HG03439 (cell line): ENCODE results near the gene WBP2NL.

Experiments
- ATAC-seq: cut with Tn5 transposase; IDR thresholded peaks from one replicate; pipeline ENCODE4 v1.9.1; 2021; ENCODE audit warnings: mild to moderate bottlenecking, moderate library complexity; ENCODE audit not compliant: unreplicated experiment

The WBP2NL gene

GRCh38 chr22:41976961-41977566 lies 21.5 kb upstream of the WBP2NL start:
- no peak for ATAC-seq

GRCh38 chr22:41978732-41979131 lies 19.9 kb upstream of the WBP2NL start:
- no peak for ATAC-seq

GRCh38 chr22:41979423-41980250 lies 19.0 kb upstream of the WBP2NL start:
- ATAC-seq: no peak

GRCh38 chr22:41982865-41983264 lies 15.7 kb upstream of the WBP2NL start:
- ATAC-seq: no peak

GRCh38 chr22:41983513-41984405 lies 14.8 kb upstream of the WBP2NL start:
- ATAC-seq: no peak

DNA sequence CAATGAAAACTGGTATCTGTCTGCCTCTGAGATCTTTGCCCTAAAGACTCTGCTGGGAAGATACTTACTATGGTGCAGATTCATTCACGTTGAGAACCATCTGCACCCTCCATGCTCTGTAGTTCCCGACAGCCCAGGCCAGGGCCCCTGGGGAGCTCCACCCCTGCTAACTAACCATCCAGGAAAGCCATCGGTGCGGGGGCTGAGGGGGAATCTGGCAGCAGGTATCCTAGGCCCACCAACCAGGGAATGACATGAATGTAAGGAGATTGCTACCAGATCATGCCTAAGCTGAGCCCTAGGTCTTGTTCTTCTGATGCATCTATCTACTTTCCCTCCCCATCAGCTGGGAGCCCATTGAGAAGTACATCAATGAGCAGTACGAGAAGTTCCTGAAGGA lies 11.3 kb upstream of the WBP2NL start:
- no peak for ATAC-seq

DNA sequence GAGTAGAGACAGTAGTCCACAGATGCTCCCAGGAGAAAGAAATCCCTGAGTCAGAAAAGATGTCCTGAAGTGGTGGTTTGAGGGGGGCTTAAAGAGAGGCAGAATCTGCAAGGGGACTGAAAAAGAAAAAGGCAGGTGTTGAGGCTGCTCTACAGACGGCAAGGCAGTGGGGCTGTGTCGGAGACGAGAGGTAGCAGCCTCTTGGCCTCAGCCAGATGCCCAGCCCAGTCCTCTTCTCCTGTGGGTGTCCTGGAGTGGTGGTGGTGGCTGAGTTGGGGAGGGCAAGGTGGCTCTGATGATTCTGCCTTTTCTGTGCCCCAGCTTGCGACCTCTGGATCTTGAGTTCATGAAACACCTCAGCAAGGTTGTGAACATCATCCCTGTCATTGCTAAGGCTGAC lies 9.3 kb upstream of the WBP2NL start:
- ATAC-seq: no peak

GRCh38 chr22:41991111-41991510 lies 7.5 kb upstream of the WBP2NL start:
- no peak for ATAC-seq

DNA sequence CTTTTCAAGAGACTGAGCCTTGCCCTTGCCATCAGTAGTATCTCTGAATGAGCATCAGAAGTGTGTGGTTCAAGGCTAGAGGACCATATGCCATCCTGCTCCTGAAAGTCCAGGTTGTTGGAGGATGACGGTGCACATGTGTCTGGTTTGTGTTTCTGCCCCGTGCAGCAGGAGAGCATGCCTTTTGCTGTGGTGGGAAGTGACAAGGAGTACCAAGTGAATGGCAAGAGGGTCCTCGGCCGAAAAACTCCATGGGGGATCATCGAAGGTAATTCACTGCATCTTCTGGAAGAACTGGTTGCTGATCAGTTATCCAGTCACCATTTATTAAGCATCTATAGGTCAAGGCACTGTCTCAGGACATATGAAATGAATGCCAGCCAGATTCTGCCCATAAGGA lies 6.1 kb upstream of the WBP2NL start:
- ATAC-seq: no peak

DNA sequence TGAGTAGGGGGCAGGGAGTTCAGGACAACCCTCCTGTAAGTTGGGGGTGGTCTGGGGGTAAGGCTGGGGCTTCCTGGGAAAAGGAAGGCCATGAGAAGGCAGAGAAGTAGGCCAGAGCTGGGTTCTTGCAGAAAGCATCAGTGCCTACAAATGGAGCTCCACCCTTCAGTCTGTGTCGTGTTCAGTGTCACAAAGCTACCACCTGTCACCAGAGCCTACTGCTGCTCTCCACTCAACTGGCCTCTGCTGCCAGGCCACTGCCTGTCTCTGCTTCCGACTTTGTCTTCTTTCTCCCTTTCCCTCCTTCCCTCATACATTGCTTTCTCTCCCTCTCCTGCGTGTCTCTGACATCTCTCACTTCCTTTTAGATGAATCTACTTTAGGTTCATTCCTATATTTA lies 3.4 kb upstream of the WBP2NL start:
- ATAC-seq: no peak

- no peak for ATAC-seq
Measured at GRCh38 chr22:41996826-41997225, 1.8 kb upstream of the WBP2NL start.

GRCh38 chr22:42000466-42000865 lies 1.9 kb downstream of the WBP2NL start:
- ATAC-seq: no peak

- no peak for ATAC-seq
Measured at GRCh38 chr22:42001121-42001520, 2.5 kb downstream of the WBP2NL start.

DNA sequence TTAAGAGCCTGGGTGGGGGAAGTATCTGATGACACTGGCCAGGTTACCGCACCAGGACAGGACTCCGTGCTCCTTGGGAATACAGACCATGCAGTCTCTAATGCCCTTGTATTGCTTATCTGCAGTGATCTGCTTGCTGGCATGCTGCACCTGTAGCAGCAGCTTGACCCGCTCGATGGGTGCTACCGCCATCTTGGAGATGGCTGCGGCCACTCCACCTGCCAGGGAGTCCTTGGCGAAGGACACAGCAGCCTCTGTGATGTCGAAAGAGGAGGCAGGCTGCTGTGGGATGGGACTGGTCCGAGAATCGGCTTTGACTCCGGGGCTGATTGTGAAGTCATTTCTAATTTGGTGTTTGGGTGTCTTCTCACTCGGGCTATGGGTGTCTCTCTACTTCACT lies 3.1 kb downstream of the WBP2NL start:
- ATAC-seq: no peak

DNA sequence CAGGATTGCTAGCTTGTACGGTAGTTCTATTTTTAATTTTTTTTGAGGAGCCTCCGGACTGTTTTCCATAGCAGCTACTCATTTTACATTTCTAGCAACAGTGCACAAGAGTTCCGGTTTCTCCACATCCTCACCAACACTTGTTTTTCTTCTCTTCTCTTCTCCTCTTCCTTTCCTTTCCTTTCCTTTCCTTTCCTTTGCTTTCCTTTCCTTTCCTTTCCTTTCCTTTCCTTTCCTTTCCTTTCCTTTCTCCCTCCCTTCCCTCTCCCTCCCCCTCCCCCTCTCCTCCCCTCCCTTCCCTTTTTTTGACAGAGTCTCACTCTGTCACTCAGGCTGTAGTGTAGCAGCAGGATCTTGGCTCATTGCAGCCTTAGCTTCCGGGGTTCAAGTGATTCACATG lies 9.3 kb downstream of the WBP2NL start:
- ATAC-seq: no peak

DNA sequence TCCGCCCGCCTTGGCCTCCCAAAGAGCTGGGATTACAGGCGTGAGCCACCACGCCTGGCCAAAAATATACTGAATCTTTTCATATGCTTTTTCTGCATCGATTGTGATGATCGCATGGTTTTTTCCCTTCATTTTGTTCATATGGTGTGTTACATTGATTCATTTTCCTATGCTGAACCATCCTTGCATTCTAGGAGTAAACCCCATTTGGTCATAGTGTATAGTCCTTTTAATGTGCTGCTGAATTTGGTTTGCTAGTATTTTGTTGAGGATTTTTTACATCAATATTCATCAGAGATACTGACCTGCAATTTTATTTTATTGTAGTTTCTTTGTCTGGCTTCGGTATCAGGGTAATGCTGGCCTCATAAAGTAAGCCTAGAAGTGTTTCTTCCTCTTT lies 12.2 kb downstream of the WBP2NL start:
- ATAC-seq: no peak

DNA sequence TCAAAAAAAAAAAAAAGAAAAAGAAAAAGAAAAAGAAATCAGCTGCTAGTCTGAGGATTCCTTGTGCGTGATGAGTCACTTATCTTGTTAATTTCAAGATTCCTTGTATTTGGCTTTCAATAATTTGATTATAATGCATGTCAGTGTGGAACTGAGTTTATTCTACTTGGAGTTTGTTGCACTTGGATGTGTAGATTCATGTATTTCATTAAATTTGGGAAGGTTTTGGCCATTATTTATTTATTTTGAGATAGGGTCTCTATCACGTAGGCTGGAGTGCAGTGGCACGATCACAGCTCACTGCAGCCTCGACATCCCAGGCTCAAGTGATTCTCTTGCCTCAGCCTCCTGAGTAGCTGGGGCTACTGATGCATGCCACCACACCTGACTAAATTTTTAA lies 14.8 kb downstream of the WBP2NL start:
- ATAC-seq: no peak

GRCh38 chr22:42016111-42016510 lies 17.5 kb downstream of the WBP2NL start:
- ATAC-seq: no peak

DNA sequence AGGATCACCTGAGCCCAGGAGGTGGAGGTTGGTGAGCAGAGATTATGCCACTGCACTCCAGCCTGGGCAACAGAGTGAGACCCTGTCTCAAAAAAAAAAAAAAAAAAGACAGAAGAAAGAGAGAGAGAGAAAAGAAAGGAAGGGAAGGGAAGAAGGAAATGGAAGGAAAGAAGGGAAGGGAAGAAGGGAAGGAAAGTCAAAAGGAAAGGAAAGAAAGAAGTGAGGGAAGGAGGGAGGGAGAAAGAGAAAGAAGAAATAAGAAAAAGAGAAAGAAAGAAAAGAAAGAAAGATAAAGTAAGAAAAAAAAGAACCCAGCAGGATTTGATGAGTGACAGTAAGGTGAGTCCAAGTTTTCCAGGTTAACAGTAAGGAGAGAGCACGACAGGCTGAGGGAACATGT lies 19.6 kb downstream of the WBP2NL start:
- ATAC-seq: no peak

- no peak for ATAC-seq
Measured at GRCh38 chr22:42021571-42021970, 23.0 kb downstream of the WBP2NL start.

DNA sequence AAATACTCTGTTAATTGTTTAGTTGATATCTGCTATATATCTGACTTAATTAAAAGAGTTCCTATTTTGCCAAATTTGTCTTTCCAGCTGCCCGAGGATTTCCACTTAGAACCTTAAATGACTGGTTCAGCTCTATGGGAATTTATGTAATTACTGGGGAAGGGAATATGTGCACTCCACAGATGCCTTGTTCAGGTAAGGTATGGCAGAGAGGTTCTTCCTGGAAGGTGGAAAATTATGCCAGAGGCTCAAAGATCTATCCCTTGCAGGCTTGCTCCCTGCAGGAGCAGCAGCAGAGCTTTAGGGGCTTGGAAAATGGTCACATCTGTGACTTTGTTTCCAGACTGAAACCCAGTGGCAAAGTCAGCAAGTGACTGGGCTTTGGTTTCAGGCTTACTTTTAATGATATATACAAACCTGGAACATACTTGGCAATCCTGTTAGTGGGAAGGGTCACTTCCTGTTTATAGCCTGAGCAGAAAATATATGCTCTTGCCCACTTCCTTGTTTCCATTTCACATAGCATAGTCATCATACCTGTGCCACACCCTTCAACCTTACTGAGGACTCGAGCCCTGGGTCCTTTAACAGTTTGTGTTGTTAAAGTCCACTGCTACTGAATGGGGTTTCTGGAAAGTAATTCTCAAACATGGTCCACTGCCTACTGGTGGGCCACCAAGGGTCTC lies 23.7 kb downstream of the WBP2NL start:
- no peak for ATAC-seq
